H1 (cell line): Measurements from ENCODE around the gene C2CD5. TPM values are rescaled to one million over a fixed set of nuclear protein-coding genes. Genes with fewer than 3 reads are reported as not detected.

Experiments
- CHD7 ChIP-seq: fragments of 300-600 bp; sonication (generic); IDR thresholded peaks from 2 replicates; pipeline ENCODE4 v1.7.1; 2012; ENCODE audit warnings: low read length, moderate library complexity, mild to moderate bottlenecking, inconsistent platforms; ENCODE audit not compliant: insufficient replicate concordance
- polyA plus RNA-seq, 7 experiments: library from polyadenylated mRNA; depleted of rRNA in 3 of 7; stranded (reverse) in 5 of 7; unstranded in 2 of 7; fragments of >200 nt in 5 of 7; fragments of 200-250 nt in 2 of 7; gene quantifications; 1 replicate in 5 of 7; 2 replicates in 1 of 7; 4 replicates in 1 of 7; pipeline versions ENCODE4 v1.2.1 to v1.2.3, GENCODE V29; 2011 to 2013; ENCODE audit warnings: missing spikeins in 2 of 7, mixed read lengths in 2 of 7
- total RNA-seq: library from RNA; stranded (reverse); fragmentation: NEBNext Ultra II Directional; extraction: Animal tissue kit (Norgen Biotek cat#: 25700); gene quantifications from 2 replicates; pipeline ENCODE4 v1.2.1, GENCODE V29; 2021

The C2CD5 gene
- total and polyA plus RNA-seq, 2 of the 8 experiments (the other 6 are each of a cell fraction or from before 2014, with no cell fraction given): 21.9 to 45.9 TPM

DNA sequence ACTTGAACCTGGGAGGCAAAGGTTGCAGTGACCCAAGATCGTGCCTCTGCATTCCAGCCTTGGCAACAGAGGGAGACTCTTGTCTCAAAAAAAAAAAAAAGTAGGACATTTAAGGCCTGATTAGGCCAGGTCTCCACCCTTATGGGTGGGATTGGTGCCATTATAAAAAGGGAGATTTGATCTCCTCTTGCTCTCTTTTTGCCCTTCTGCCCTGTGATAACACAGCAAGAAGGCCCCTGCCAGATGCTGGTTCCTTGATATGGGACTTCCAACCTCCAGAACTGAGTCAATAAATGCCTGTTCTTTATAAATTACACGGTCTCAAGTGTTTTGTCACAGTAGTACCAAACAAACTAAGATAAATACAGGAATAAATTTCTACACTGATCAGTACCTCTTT, 81.0 kb downstream of the C2CD5 start (continued):
- TF ChIP-seq CHD7: no peak
